8988T (cell line): ENCODE measurements around the gene TDRD6.

Experiments
- DNase-seq: peaks from one replicate; pipeline ENCODE4 v3.0.0; 2011

TDRD6 gene

DNA sequence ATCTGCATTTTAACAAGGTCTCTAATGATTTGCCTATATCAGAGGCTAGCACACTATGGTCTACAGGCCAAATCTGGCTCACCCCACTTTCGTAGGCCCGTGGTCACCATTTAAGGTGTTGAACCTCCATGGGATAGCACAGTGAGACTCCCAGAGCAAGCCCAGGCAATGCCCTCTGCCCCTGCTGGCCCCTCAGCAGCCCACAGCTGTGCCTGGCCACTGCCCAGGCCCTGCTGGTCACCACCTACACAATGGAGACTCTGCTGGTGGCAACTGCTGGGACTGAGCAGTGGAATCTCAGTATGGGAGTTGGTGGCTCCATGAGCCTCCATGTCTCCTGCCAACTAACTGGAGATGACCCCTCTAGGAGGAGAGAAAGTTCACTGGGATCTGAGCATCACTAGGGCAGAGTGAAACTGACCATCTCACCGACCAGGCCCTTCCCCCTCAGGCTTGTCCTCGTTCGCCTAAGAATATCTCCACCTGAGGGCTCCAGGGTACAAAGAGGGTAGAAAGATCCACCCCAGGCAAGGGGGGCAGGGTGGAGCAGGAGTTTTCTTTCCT is 61.3 kb downstream of the TDRD6 start:
- no peak for DNase-seq

DNA sequence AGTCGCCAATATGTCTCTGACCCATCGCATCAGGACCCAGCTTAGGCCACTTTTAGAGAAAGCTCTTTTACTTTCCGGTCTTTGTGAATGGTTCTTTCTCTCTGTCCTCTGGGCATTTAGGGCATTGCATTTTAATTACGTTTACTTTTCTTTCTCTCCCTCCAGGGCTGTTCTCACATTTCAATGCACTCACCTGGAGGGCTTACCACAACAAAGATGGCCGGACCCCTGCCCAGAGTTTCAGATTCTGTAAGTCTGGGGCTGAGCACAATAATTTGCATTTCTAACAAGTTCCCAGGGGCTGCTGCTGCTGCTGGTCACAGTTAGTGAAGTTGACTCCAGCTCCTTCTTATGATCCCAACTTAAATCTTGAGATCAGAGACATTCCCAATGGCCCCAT is 62.0 kb downstream of the TDRD6 start:
- no peak for DNase-seq

DNA sequence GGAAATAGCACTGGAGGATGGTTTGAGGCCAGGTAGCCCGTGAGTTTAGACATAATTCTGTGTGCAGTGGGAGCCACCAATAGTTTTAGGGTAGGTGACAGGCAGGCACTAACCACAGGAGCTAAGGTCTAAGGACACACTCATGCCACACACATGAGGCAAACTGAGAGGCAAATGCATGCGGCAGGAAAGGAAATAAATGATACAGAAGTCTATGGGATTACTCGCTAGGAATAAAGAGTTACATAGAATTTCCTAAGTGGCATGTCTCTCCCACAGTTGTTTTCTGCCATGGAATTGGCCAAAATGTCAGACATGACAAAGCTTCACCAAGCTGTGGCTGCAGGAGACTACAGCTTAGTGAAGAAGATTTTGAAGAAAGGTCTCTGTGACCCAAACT is 64.0 kb downstream of the TDRD6 start:
- no peak for DNase-seq
